HG03432 (cell line): Measurements from ENCODE around the gene RANBP2.
A peak's percentile ranks its signal among the peaks of the same experiment; 100 is the strongest.

Experiments
- ATAC-seq: cut with Tn5 transposase; IDR thresholded peaks from one replicate; pipeline ENCODE4 v1.9.1; 2021; ENCODE audit warnings: mild to moderate bottlenecking, moderate library complexity; ENCODE audit not compliant: unreplicated experiment

RANBP2 gene

DNA sequence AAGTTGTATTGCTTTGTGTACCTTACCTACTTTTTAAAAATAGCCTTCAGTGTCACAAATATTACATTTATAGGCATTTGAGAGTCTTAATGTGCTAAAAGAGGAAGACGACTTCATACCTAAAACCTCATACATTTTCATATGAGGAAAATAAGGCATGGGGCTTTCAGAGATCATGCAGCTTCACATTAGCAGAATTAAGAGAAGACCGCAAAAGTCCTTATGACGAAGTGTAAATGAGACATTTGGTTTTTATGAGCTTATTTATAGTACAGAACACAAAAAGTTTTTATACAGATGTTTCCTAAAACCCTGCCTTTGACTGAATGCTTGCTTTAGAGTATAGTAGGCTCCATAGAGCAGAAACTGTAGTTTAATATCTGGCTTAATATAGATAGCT lies 57.2 kb downstream of the RANBP2 start:
- ATAC-seq = peak; percentile 89

DNA sequence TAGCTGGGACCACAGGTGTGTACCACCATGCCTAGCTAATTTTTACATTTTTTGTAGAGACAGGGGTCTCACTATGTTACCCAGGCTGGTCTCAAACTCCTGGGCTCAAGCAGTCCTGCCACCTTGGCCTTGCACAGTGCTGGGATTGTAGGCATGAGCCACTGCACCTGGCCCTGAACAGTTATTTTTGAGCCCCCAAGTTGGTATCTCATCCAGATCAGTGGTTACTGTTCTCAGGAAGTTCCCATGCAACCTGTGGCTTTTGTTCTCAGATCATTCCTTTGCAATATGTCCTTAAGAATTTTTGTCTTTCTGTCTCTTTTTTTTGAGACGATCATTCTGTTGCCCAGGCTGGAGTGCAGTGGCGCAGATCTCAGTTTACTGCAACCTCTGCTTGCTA lies 59.6 kb downstream of the RANBP2 start:
- ATAC-seq = no peak

DNA sequence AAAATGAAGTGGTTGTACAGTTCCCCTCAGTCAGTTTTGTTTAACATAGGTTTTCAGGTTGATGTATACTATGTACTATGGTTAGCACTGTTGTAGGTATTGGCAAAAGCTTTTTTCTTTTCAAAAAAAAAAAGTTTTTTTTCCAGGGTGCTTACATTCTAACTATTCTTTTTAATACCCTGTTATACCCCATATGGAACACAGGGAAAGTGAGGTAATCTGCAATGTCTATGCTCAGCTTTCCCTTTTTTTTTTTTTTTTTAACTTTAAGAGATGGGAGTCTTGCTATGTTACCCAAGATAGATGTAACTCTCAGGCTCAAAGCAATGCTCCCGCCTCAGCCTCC lies 66.7 kb downstream of the RANBP2 start:
- ATAC-seq = no peak

DNA sequence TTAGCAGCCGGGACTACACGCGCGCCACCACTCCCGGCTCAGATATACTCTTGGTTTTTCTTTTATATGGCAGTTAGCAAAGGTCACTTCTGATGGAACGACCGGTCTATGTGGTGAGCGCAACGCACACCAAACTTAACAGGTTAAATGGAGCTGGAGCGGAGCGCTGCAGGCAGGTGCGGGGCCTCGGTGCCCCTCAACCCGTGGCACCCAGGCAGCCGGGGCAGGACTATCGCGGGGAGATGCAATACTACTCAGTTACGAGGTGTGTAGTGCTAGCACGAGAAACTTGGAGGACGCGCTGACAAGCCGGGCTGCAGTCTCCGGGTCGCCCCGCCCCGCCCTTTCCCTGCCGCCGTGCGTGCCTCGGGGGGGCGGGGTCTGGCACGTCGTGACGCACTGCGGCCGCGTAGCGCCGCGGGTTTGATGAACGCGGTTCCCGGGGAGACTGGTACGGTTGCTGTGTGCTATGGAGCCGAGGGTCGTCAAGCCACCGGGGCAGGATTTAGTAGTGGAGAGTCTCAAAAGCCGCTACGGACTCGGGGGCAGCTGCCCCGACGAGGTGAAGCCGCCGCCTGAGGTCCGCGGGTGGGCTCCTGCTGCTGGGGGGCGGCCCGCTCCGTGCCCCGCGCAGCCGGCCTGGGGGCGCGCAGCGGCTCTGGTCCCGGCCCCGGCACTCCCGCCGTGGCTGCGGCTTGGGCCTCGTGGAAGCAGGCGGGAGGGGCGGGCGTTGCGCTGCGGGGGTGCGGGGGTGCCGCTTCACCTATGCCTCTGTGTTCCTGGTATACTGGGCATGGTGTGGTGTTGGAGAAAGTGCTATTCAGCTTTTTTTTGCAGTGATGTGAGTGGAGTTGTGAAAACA lies 67.3 kb downstream of the RANBP2 start, which contains the start of gene CCDC138:
Gene CCDC138, plus strand, starts transcription at position 418 of the 862 bp plus-strand sequence. Its CDS starts 52 bp downstream, at position 470.
- peak; percentile 99 for ATAC-seq

DNA sequence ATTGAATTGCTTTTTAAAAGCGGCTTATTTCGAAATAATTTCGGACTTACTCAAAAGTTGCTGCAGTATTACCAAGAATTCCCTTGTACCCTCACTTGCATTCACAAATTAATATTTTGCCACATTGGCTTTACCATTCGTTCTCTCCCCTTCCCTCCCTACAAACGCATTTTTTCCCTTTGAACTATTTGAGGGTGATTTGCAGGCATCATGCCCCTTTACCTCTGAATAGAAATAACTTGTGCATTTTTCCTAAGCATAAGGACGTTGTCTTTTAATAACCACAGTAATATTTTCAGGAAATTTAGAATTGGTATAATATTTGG lies 67.9 kb downstream of the RANBP2 start:
- ATAC-seq = no peak

DNA sequence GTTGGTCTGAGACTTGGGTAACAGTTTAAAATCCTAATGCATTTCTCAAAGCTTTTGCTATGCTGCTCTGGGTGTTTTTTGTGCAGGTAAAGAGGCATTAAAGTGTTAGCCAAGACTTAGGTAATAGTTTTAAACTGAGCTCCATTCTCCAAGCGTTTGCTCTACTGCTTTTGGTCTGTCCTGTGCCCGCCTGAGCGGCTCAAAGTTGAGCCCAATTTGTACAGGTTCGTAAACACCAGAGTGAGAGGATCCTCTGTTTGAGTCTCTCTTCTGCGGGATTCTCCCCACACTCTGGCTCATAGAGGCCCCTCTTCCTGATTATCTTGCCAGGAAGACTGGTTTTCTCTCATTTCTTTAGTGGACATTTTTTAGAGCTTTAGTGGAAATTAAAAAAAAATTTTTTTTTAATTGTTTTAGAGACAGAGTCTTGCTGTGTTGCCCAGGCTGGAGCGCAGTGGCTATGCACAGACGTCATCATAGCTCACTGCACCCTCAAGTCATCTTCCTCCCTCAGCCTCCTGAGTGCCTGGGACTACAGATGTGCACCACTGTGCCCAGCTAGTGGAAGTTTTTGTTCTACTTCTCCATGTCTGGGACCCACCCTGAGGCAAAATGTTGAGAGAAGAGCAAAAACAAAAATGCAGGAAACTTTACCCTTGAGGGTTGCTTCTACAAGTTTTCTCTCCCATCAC lies 83.9 kb downstream of the RANBP2 start:
- no peak for ATAC-seq

DNA sequence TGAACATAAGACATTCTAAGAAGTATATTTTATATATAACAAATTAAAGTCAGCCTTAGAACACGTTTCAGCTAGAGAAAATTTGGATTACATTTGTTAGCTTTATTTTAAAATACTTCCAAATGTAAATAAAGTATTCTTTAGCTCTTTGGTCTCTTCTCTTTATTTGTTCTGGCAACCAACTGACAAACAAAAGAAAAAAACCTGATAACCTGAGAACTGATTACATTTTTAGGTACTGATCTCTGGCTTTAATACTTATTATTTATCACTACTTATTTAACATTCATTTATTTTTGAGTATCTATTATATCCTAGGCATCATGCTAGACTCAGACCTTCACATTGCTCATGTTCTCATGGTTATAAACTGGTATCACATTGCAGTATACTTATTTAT lies 85.8 kb downstream of the RANBP2 start:
- no peak for ATAC-seq

DNA sequence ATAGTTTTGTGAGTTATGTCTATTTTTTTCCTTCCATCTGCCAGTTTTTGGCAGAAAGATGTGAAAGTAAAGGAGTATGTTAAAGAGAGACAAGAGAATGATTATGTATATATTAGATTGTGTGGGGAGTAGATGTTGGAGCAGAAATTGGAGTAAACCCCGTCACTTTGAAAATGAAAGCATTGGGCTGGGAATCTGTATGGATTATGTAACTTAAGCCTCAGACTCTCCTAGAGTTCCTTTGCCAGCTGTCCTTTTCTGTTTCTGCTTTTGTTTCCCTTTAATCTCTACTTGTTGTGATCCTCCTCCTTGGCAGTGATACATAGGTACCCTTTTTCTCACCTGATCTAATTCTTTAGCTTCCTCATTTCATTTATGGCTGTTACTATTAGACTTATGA lies 86.5 kb downstream of the RANBP2 start:
- no peak for ATAC-seq

DNA sequence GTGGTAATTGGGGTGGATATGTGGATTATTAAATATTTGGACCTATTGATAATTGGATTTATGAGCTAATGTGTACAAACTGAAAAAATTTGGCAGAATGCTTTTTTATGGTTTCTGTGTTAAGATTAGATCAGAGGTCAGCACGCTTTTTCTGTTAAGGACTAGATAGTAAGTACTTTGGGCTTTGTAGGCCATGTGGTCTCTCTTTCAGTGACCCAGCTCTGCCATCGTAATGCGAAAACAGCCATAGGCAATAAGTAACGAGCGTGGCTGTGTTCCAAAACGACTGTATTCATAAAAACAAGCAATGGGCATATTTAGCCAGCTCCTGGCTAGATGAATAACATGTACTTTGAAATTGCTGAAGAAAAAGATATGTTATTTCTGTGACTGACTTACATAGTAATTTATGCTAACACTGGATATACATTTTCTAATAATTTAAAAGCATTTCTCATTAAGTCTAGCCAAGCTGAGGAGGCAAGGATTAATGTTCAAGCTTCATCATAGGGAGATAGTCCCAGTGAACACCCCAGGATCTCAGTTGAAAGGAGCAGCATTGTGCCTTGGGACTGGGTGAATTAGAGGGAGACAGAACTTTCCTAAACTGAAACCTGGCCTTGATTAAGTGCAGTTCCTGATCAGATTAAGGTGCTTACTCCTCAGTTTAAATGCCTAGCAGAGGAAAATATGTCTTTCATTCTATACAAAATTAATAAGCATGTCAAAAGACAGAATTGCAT lies 87.3 kb downstream of the RANBP2 start:
- no peak for ATAC-seq

DNA sequence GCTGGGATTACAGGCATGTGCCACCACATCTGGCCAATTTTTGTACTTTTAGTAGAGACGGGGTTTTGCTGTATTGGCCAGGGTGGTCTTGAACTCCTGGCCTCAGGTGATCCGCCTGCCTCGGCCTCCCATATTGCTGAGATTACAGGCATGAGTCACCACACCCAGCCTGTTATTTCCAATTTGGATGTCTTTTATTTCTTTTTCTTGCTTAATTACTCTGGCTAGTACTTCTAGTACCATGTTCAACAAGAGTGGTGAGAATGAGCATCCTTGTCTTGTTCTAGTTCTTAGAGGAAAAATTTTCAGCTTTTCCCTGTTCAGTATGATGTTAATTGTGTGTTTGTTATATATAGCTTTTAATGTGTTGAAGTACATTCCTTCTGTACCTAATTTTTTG lies 90.7 kb downstream of the RANBP2 start:
- no peak for ATAC-seq

DNA sequence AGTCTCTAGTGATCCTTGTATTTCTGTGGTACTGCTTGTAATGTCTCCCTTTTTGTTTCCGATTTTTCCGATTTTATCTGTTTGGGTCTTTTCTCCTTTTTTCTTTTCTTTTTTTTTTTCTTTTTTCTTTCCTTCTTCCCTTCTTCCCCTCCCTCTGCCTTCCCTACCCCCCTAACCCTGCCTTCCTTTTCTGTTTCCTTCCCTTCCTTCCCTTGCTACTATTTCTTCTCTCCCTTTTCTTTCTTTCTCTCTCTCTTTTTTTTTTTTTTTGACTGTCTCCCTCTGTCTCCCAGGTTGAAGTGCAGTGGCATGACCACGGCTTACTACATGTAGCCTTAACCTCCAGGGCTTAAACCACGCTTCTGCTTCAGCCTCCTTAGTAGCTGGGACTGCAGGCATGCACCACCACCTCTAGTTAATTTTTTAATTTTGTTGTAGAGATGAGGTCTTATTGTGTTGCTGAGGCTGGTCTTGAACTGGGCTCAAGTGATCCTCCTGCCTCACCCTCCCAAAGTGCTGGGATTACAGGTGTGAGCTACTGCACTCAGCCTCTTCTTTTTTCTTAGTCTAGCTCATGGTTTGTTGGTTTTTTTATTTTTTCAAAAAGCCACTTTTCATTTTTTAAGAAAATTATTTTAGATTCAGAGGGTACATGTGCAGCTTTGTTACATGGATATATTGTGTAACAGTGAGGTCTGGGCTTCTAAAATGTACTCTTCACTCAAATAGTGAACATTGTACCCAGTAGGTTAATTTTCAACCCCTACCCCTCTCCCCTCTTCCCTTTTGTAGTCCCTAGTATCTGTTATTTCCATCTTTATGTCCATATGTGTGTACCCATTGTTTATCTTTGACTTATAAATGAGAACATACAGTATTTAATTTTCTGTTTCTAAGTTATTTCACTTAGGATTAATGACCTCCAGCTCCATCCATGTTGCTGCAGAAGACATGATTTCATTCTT lies 92.0 kb downstream of the RANBP2 start:
- ATAC-seq = no peak

DNA sequence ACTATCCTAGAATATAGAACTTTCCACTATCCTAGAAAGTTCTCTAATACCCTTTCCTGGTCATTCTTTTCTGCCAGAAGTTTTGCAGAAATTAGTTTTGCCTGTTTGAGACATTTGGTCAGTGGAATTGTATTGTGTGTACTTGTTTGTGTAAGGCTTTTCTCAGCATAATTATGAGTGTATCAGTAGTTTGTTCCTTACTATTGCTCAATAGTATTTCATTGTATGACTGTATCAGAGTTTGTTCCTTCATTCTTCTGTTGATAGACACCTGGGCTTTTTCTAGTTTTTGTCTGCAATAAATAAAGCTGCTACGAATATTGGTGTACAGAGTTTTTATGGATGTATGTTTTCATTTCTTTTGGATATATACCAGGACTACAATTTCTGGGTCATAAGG lies 94.5 kb downstream of the RANBP2 start:
- ATAC-seq = no peak

DNA sequence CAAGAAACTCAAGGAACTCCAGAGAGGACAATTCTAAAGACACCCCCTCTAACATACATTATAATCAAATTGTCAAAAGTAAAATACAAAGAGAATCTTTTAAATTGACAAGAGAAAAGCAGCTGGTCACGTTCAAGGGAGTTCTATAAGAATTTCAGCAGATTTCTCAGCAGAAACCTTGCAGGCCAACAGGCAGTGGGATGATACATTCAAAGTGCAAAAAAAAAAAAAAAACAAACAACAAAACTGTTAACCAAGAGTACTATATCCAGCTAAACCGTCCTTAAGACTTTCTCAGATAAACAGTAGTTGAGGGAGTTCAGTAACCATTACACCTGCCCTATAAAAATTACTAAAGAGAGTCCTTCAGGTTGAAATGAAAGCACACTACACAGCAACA lies 101.2 kb downstream of the RANBP2 start:
- no peak for ATAC-seq

DNA sequence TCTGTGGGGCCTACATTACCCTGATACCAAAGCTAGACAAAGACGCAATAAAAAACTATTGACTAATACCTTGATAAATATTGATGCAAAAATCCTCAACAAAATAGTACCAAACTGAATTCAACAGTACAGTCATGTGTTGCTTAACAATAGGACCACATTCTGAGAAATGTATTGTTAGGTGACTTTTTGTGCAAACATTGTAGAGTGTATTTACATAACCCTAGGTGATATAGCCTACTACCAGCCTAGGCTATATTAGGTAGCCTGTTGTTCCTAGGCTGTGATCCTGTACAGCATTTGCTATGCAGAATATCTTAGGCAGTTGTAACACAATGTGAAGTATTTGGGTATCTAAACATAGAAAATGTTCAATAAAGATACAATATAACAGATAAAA lies 104.0 kb downstream of the RANBP2 start:
- no peak for ATAC-seq

DNA sequence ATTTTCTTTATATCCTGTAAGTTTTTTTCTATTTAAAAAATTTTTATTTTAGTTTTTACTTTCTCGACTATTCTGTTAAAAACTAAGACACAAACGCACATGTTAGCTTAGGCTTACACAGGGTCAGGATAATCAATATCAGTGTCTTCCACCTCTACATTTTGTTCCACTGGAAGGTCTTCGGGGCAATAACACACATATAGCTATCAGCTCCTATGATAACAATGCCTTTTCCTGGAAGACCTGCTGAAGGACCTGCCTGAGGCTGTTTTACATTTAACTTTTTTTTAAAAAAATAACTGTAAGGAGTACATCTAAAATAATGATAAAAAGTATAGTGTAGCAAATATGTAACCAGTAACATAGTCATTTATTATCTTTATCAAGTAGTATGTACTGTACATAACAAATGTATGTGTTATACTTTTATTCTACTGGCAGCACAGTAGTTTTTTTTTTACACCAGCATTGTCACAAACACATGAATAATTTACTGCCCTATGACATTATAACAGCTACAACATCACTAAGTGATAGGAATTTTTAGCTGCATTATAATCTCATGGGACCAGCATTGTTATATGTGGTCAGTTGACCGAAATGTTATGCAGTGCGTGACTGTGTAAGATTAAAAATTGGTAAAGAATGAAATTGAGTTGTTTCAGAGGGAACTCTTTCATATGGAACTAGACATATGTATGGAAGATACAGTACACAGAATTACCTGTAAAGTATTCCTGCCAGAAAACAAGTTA lies 105.2 kb downstream of the RANBP2 start:
- no peak for ATAC-seq

DNA sequence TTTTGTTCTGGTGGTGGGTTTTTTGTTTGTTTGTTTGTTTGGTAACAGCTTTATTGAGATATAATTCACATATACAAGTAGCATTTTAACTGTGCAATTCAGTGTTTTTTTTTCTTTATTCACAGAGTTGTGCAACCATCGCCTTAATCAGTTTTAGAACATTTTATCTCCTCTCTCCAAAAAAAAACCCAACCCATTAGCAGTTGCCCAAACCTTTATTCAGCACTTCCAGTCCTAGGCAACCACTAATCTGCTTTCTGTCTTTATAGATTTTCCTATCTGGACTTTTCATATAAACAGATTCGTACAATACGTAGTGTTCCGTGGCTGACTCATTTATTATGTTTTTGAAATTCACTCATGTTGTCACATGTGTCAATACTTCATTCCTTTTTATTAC lies 106.0 kb downstream of the RANBP2 start:
- ATAC-seq = no peak

DNA sequence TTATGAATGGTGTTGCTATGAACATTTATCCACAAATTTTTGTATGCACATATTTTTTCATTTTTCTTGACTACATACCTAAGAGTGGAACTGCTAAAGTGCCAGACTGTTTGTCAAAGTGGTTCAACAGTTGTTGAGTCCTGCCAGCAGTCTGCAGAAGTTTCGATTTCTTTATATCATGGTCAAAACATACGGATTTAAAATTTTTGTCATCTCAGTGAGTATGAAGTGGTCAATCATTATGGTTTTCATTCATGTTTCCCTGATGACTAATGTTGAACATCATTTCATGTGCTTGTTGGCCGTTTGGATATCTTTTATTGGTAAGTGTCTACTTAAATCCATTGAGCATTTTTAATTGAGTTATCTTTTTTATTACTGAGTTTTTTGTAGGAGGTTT lies 106.5 kb downstream of the RANBP2 start:
- no peak for ATAC-seq

DNA sequence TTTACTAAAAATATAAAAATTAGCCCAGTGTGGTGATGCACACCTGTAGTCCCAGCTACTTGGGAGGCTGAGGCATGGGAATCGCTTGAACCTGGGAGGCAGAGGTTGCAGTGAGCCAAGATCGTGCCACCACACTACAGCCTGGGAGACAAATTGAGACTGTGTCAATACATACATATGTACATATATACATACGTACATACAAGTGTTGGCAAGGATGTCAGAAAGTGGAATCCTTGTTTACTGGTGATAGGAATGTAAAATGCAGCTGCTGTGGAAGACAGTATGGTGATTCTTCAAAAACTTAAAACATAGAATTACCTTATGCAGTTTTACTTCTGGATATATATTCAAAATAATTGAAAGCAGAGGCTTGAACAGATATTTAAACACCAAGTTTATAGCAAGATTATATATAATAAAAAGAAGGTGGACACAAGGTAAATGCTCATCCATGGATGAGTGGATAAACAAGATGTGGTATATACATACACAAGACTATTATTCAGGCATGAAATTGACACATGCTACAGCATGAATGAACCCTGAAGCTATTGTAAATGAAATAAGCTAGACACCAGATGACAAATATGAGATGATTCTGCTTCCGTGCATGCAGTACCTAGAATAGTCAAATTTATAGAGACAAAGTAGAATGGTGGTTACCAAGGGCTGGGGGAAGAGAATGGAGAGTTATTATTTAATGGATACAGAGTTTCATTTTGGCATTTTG lies 110.5 kb downstream of the RANBP2 start:
- ATAC-seq = no peak

DNA sequence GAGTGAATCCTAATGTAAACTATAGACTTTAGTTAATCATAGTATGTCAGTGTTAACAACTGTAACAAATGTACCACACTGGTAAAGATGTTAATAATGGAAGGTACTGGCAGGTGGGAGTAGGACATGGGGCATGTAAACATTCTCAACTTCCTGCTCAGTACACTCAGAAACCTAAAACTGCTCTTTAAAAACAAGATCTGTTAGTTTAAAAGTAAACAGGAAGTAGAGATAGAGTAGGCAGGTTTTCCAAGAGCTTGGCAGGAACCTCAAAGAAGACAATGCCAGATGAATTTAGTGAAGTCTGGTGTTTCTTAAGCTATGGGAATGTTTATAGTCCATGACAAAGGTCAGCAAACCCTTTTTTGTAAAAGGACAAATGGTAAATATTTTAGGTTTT lies 113.9 kb downstream of the RANBP2 start:
- ATAC-seq = no peak
